ENCODE results near the gene CHRNB2. TPM values are rescaled to one million over a fixed set of nuclear protein-coding genes. Genes with fewer than 3 reads are reported as not detected.
"Not testable (repeated sequence)": the region's sequence is repeated elsewhere in the genome, so short reads cannot be mapped to it uniquely, and the experiment has no call there.

The CHRNB2 gene
- total RNA-seq, 6 donors from 2014 or later: 0.15 TPM; not detected in 5

DNA sequence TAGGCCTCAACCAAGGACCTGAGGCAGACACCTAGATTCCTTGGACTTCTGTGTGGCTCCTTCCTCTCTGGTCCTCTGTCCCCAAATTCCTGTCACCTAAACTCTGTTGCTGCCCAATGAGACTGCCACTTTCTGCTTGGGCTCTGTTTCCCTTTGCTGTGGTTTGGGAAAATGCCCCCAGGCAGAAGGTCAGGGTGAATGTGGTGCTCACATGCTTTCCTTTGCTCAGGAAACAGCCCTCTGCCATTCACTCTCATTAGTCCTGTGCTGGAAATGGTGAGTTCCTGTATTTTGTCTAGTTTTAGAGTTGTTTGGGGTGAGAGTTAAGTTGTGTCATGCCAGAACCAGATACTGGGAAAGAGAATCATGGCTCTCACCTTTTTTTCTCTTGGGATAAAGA lies 42.7 kb upstream of the CHRNB2 start:
- ATAC-seq (ENCODE audit: low FRiP score in 2 of 2) (no peak), DNase-seq (no peak)
- no peak overlapping the region for H3K27ac ChIP-seq
- no peaks in the 10 kb centered on the region for H3K36me3 ChIP-seq
- no peaks in the 10 kb centered on the region for H3K9me3 ChIP-seq
- no peak overlapping the region for H3K4me3 ChIP-seq
- no peaks in the 10 kb centered on the region for H3K27me3 ChIP-seq
- H3K4me1 ChIP-seq: peaks cover 20 to 29% (median 24%) of the 10 kb centered on the region in 4 donors
- no peak for TF ChIP-seq EP300 (IDR thresholded peaks at IDR 0.05)

DNA sequence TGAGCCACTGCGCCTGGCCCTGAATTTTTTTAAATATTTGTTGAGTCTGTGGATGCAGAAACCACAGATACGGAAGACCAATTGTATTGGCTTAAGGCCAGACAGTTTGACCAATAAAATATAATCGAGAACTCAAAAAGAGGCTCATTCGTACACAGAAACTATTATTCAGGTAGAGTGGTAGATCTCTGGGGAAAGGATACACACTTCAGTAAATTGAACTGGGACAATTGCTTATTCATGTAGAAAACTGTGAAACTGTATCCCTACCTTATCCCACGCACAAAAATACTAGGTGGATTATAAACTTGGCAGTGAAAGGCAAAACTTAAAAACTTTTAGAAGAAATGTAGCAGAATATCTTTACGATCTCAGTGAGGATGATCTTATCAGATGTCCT lies 40.4 kb upstream of the CHRNB2 start:
- no peak overlapping the region for H3K27ac ChIP-seq

DNA sequence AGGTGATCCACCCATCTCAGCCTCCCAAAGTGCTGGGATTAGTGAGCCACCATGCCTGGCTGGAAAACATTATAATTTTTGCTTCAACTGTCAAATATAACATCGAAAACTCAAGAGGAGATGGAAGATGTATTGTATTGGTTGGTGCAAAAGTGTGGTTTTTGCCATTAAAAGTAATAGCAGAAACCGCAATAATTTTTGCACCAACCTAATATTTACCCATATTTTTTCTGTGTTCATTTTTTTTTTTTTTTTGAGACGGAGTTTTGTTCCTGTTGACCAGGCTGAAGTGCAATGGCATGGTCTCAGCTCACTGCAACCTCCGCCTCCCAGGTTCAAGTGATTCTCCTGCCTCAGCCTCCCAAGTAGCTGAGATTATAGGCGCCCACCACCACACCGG lies 38.3 kb upstream of the CHRNB2 start:
- Histone ChIP-seq H3K27me3 (no peaks in the 10 kb centered on the region), H3K27ac (no peak overlapping the region), H3K4me1 (peaks cover 0 to 5% (median 2%) of the 10 kb centered on the region in 4 donors), H3K9me3 (no peaks in the 10 kb centered on the region), H3K36me3 (no peaks in the 10 kb centered on the region), H3K4me3 (no peak overlapping the region)
- 92 to 96% methylated on average over 6 of the region's 6 CpGs for WGBS, 2 donors
- TF ChIP-seq, protein P1, sequence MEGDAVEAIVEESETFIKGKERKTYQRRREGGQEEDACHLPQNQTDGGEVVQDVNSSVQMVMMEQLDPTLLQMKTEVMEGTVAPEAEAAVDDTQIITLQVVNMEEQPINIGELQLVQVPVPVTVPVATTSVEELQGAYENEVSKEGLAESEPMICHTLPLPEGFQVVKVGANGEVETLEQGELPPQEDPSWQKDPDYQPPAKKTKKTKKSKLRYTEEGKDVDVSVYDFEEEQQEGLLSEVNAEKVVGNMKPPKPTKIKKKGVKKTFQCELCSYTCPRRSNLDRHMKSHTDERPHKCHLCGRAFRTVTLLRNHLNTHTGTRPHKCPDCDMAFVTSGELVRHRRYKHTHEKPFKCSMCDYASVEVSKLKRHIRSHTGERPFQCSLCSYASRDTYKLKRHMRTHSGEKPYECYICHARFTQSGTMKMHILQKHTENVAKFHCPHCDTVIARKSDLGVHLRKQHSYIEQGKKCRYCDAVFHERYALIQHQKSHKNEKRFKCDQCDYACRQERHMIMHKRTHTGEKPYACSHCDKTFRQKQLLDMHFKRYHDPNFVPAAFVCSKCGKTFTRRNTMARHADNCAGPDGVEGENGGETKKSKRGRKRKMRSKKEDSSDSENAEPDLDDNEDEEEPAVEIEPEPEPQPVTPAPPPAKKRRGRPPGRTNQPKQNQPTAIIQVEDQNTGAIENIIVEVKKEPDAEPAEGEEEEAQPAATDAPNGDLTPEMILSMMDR (IDR thresholded peaks at IDR 0.05): no peak
- TF ChIP-seq POLR2A (IDR thresholded peaks at IDR 0.05) (no peak), POLR2AphosphoS5 (IDR thresholded peaks at IDR 0.05) (no peak), EP300 (IDR thresholded peaks at IDR 0.05) (no peak)
- DNase-seq (no peak), ATAC-seq (ENCODE audit: low FRiP score in 2 of 2) (no peak)

More for the DNA sequence above, 40.4 kb upstream of the CHRNB2 start:
- H3K27me3 ChIP-seq: no peaks in the 10 kb centered on the region
- 75 to 81% methylated on average over 6 of the region's 6 CpGs for WGBS, 2 donors
- no peak overlapping the region for H3K4me3 ChIP-seq
- no peak for ATAC-seq (ENCODE audit: low FRiP score in 2 of 2)
- peaks cover 2 to 5% (median 2%) of the 10 kb centered on the region in 4 donors for H3K4me1 ChIP-seq
- no peak for DNase-seq
- no peaks in the 10 kb centered on the region for H3K36me3 ChIP-seq
- no peaks in the 10 kb centered on the region for H3K9me3 ChIP-seq
- TF ChIP-seq POLR2AphosphoS5 (IDR thresholded peaks at IDR 0.05) (no peak), EP300 (IDR thresholded peaks at IDR 0.05) (no peak), POLR2A (IDR thresholded peaks at IDR 0.05) (no peak)
- TF ChIP-seq, protein P1 (IDR thresholded peaks at IDR 0.05): no peak

DNA sequence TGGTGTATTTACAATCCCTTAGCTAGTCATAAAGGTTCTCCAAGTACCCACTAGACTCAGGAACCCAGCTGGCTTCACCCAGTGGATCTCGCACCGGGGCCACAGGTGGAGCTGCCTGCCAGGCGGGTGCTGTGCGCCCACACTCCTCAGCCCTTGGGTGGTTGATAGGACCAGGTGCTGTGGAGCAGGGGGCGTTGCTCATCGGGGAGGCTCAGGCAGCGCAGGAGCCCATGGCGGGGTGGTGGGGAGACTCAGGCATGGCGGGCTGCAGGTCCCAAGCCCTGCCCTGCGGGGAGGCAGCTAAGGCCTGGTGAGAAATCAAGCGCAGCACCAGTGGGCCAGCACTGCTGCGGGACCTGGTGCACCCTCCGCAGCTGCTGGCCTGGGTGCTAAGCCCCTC lies 35.6 kb upstream of the CHRNB2 start:
- peak in 1 of 2 donors; percentile 72 for DNase-seq
- not testable (repeated sequence) for ATAC-seq (ENCODE audit: low FRiP score in 2 of 2); H3K36me3 ChIP-seq; H3K27me3 ChIP-seq; H3K27ac ChIP-seq; H3K9me3 ChIP-seq; H3K4me1 ChIP-seq; H3K4me3 ChIP-seq
- 100% methylated on average over 2 of the region's 13 CpGs; no CpG with 5 or more reads in 1 of the 2 donors for WGBS, 2 donors

DNA sequence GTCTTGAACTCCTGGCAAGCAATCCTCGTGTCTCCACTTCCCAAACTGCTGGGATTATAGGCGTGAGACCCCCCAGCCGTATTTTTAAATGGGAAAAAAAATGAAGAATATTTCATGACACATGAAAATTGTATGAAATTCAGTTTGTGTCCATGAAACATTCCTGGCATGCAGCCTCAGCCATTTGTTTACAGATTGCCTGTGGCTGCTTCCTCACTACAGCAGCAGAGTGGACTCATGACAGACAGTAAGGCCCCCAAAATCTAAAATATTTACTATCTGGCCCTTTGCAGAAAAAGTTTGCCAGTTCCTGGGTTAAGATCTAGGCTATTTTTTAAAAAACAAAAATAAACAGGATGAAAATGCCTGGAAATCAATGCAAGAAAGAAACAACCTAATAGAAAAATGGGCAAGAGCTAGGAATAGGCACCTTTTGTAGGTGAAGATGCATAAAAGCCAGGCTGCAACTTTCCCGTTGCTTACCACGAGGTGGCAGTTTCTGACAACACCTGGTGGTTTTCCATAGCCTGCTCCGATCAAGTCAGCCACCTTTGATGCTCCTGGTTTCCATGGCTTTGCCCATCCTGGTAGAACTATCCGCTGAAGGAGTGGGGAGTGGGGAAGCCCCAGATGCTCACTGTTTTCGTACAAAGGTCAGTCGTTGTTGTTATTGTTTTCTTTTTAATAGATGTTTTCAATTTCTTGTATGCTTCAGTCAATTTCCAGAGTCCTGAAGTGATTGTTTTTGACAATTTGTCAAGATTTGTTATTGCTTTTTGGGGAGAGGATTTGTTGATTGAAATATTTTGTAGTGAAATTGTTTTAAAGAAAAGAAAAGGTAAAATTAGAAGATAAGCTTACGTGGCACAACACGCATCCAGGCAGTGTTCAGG lies 33.4 kb upstream of the CHRNB2 start:
- Histone ChIP-seq H3K4me3 (no peak overlapping the region), H3K27ac (no peak overlapping the region), H3K9me3 (no peaks in the 10 kb centered on the region), H3K4me1 (peaks cover 0 to 6% (median 2%) of the 10 kb centered on the region in 4 donors), H3K36me3 (no peaks in the 10 kb centered on the region), H3K27me3 (no peaks in the 10 kb centered on the region)
- no peak for TF ChIP-seq POLR2AphosphoS5 (IDR thresholded peaks at IDR 0.05)
- no peak for TF ChIP-seq POLR2A (IDR thresholded peaks at IDR 0.05)
- TF ChIP-seq, protein P1 (IDR thresholded peaks at IDR 0.05): peak in 1 of 6 experiments; percentile 34
- TF ChIP-seq EP300 (IDR thresholded peaks at IDR 0.05): no peak
- DNase-seq: no peak
- no peak for ATAC-seq (ENCODE audit: low FRiP score in 2 of 2)
- WGBS, 2 donors: 63 to 66% methylated on average over 11 of the region's 11 CpGs

DNA sequence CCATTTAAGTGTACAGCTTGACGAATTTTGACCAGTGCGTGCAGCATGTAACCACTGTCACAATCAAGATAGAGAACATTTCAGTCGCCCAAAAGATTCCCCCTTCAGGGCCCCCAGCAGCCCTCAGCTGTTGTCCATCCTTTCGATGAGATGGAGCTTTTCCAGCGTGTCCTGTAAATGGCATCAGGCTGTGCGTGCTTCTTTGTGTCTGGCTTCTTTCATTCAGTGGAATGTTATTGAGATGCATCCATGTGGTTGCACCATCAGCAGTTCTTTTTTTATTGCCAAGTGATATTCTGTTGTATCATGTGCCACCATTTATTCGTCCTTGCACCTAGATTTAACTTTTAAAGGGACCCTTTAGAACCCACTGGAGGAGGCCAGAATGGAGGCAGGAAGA lies 31.0 kb upstream of the CHRNB2 start:
- H3K36me3 ChIP-seq: no peaks in the 10 kb centered on the region
- H3K4me3 ChIP-seq: no peak overlapping the region
- no peak for TF ChIP-seq POLR2A (IDR thresholded peaks at IDR 0.05)
- TF ChIP-seq, protein P1 (IDR thresholded peaks at IDR 0.05): no peak
- no peak for TF ChIP-seq POLR2AphosphoS5 (IDR thresholded peaks at IDR 0.05)
- no peak for TF ChIP-seq EP300 (IDR thresholded peaks at IDR 0.05)
- DNase-seq: no peak
- no peaks in the 10 kb centered on the region for H3K27me3 ChIP-seq
- WGBS, 2 donors: 85 to 86% methylated on average over 7 of the region's 7 CpGs
- no peak overlapping the region for H3K27ac ChIP-seq
- no peaks in the 10 kb centered on the region for H3K9me3 ChIP-seq
- no peak for ATAC-seq (ENCODE audit: low FRiP score in 2 of 2)
- H3K4me1 ChIP-seq: peaks cover 0 to 8% (median 3%) of the 10 kb centered on the region in 4 donors
